Transverse colon (tissue), 4 donors: ENCODE results near the gene GABRG3. TPM values are rescaled to one million over a fixed set of nuclear protein-coding genes. Genes with fewer than 3 reads are reported as not detected.

Experiments
- DNase-seq: peaks from one replicate; pipeline ENCODE4 v3.0.0-alpha.2; 2019
- H3K27ac ChIP-seq, 4 donors: fragments of 200-600 bp; sonication (generic); 2 replicates each; pipeline ENCODE4 v1.5.1; 2016 to 2018; ENCODE audit warnings: inconsistent platforms in 4 of 4
- H3K27me3 ChIP-seq: fragments of 200-600 bp; sonication (generic); 2 replicates; pipeline ENCODE4 v1.5.1; 2017; ENCODE audit warnings: inconsistent platforms
- H3K36me3 ChIP-seq, 4 donors: fragments of 200-600 bp; sonication (generic); 2 replicates each; pipeline ENCODE4 v1.5.1; 2017 to 2019; ENCODE audit warnings: inconsistent platforms in 4 of 4
- H3K4me1 ChIP-seq, 4 donors: fragments of 200-600 bp; sonication (generic); 2 replicates each; pipeline ENCODE4 v1.5.1; 2017 to 2020; ENCODE audit warnings: inconsistent platforms in 4 of 4
- H3K4me3 ChIP-seq, 4 donors: fragments of 200-600 bp; sonication (generic); 1 replicate in 1 of 4; 2 replicates in 3 of 4; pipeline versions ENCODE4 v1.5.1 to v1.6.1; 2017 to 2019; ENCODE audit warnings: inconsistent platforms in 4 of 4
- H3K9me3 ChIP-seq, 2 donors: fragments of 200-600 bp; sonication (generic); 2 replicates each; pipeline ENCODE4 v1.5.1; 2017 to 2019; ENCODE audit warnings: inconsistent platforms in 2 of 2
- CTCF ChIP-seq, 5 experiments: fragments of 200-600 bp in 3 of 5; fragments of 450-650 bp in 2 of 5; sonication (generic) in 3 of 5; IDR thresholded peaks; 1 replicate in 2 of 5; 2 replicates in 3 of 5; pipeline ENCODE4 v1.5.1; 2016 to 2017; ENCODE audit warnings: antibody characterized with exemption in 5 of 5, inconsistent platforms in 3 of 5, mild to moderate bottlenecking in 2 of 5, moderate library complexity in 1 of 5
- EP300 ChIP-seq: sonication (generic); formaldehyde crosslinking; IDR thresholded peaks from one replicate; pipeline ENCODE4 v1.6.1; 2017; ENCODE audit warnings: antibody characterized with exemption, low read depth
- POLR2A ChIP-seq: fragments of 450-650 bp; IDR thresholded peaks from one replicate; pipeline ENCODE4 v1.6.1; 2016; ENCODE audit warnings: antibody characterized with exemption, mild to moderate bottlenecking, moderate library complexity
- POLR2AphosphoS5 ChIP-seq, 3 donors: sonication (generic); formaldehyde crosslinking; IDR thresholded peaks; one replicate each; pipeline ENCODE4 v1.6.1; 2016; ENCODE audit warnings: antibody characterized with exemption in 3 of 3
- WGBS, 2 donors: methylation state at CpG; one replicate each; pipeline ENCODE4 v1.1.5; 2018; ENCODE audit warnings: low coverage in 1 of 2; 5-methylcytosine and 5-hydroxymethylcytosine counted together
- in situ Hi-C, 4 donors: fragments of 200-750 bp; cut with MboI; loops; one replicate each; pipeline versions ENCODE4 v1.15.0 to v1.15.1; 2017; ENCODE audit warnings: low sequenced_read_pairs in 3 of 4, low pct_ligation_motif_present in 1 of 4, low pct_unique_long_range_greater_than_20kb in 1 of 4
- intact Hi-C: fragments of 100-400 bp; cut with DNase I; formaldehyde crosslinking; loops from one replicate; pipeline ENCODE4 v1.15.1; 2023; ENCODE audit warnings: low total_unique reads
- total RNA-seq, 4 donors: library from RNA; depleted of rRNA; stranded (reverse); fragments of >200 nt; gene quantifications; one replicate each; pipeline ENCODE4 v1.1.0, GENCODE V29; 2016

GABRG3 gene
- total RNA-seq: not detected

- TF ChIP-seq EP300 (no peak), CTCF (IDR thresholded peaks at IDR 0.05) (no peak), POLR2AphosphoS5 (IDR thresholded peaks at IDR 0.05) (no peak), POLR2A (no peak)
- in situ Hi-C loops: no loop called here
- peaks cover 0 to 3% of the 10 kb centered on the region in 2 donors for H3K9me3 ChIP-seq
- intact Hi-C loops: no loop called here
- no peak within 1 kb of the TSS for H3K4me3 ChIP-seq
- H3K27me3 ChIP-seq: peaks cover 13% of the 10 kb centered on the region
- no peaks in the 10 kb centered on the region for H3K4me1 ChIP-seq
- H3K27ac ChIP-seq: no peak within 1 kb of the TSS
- no peak for DNase-seq
- WGBS, 2 donors: 20 to 38% methylated on average over 1 to 26 of the region's 33 CpGs
- no peaks in the 10 kb centered on the region for H3K36me3 ChIP-seq
These were observed at the start of gene GABRG3 for GRCh38 chr15:26970712-26971210. Gene GABRG3, plus strand, starts transcription at chr15:26971181.

- Histone ChIP-seq H3K4me1 (no peaks in the 10 kb centered on the region), H3K27ac (no peak overlapping the region), H3K36me3 (no peaks in the 10 kb centered on the region), H3K4me3 (no peak overlapping the region), H3K27me3 (no peaks in the 10 kb centered on the region), H3K9me3 (peaks cover 21 to 28% of the 10 kb centered on the region in 2 donors)
- 40 to 45% methylated on average over 1 of the region's 1 CpG for WGBS, 2 donors
- TF ChIP-seq POLR2AphosphoS5 (IDR thresholded peaks at IDR 0.05): no peak
- no peak for TF ChIP-seq POLR2A
- no peak for TF ChIP-seq CTCF (IDR thresholded peaks at IDR 0.05)
- no peak for TF ChIP-seq EP300
- in situ Hi-C loops (no loop called here), intact Hi-C loops (loop anchor here (1.0 to 10.0 kb wide), 2 partner anchors 12 to 57 kb away; partner anchors contain the start of gene GABRA5)
- no peak for DNase-seq
These were observed 49.5 kb upstream of the GABRG3 start for GRCh38 chr15:26921433-26921832.

- no peak overlapping the region for H3K27ac ChIP-seq
- in situ Hi-C loops (no loop called here), intact Hi-C loops (loop anchor here (10.0 kb wide), 1 partner anchor 61 kb away; the partner anchor contains the start of gene GABRA5)
- no peaks in the 10 kb centered on the region for H3K4me1 ChIP-seq
- 53 to 71% methylated on average over 2 of the region's 2 CpGs for WGBS, 2 donors
- peaks cover 0 to 4% of the 10 kb centered on the region in 2 donors for H3K9me3 ChIP-seq
- TF ChIP-seq POLR2A (no peak), POLR2AphosphoS5 (IDR thresholded peaks at IDR 0.05) (no peak), CTCF (IDR thresholded peaks at IDR 0.05) (no peak), EP300 (no peak)
- H3K4me3 ChIP-seq: no peak overlapping the region
- H3K27me3 ChIP-seq: no peaks in the 10 kb centered on the region
- no peak for DNase-seq
- no peaks in the 10 kb centered on the region for H3K36me3 ChIP-seq
These were observed 44.9 kb upstream of the GABRG3 start for GRCh38 chr15:26926081-26926480.

- in situ Hi-C loops: no loop called here
- Histone ChIP-seq H3K36me3 (no peaks in the 10 kb centered on the region), H3K4me3 (no peak overlapping the region), H3K9me3 (no peaks in the 10 kb centered on the region), H3K27ac (no peak overlapping the region), H3K27me3 (no peaks in the 10 kb centered on the region), H3K4me1 (no peaks in the 10 kb centered on the region)
- no peak for DNase-seq
- WGBS, 2 donors: 49 to 68% methylated on average over 2 to 8 of the region's 8 CpGs
- TF ChIP-seq POLR2A (no peak), EP300 (no peak), CTCF (IDR thresholded peaks at IDR 0.05) (no peak), POLR2AphosphoS5 (IDR thresholded peaks at IDR 0.05) (no peak)
- intact Hi-C loops: loop anchor here (10.0 kb wide), 1 partner anchor 63 kb away; the partner anchor contains the start of gene GABRA5
These were observed 42.9 kb upstream of the GABRG3 start for GRCh38 chr15:26928051-26928450.
